Tibial artery (tissue), 4 donors: ENCODE measurements around the gene MGST2.

ENCODE experiments used
- DNase-seq, 2 donors: peaks; one replicate each; pipeline ENCODE4 v3.0.0-alpha.2; 2019
- H3K27ac ChIP-seq, 2 donors: fragments of 200-600 bp; sonication (generic) in 1 of 2; 1 replicate in 1 of 2; 2 replicates in 1 of 2; pipeline ENCODE4 v1.5.1; 2018 to 2019; ENCODE audit warnings: mild to moderate bottlenecking in 1 of 2
- H3K27me3 ChIP-seq, 2 donors: fragments of 200-600 bp; sonication (generic) in 1 of 2; one replicate each; pipeline versions ENCODE4 v1.5.1 to v1.6.0; 2016 to 2019
- H3K36me3 ChIP-seq, 3 donors: fragments of 200-600 bp; sonication (generic) in 2 of 3; one replicate each; pipeline ENCODE4 v1.5.1; 2016 to 2019; ENCODE audit warnings: mild to moderate bottlenecking in 2 of 3
- H3K4me1 ChIP-seq, 4 donors: fragments of 200-600 bp; sonication (generic) in 2 of 4; 1 replicate in 3 of 4; 2 replicates in 1 of 4; pipeline ENCODE4 v1.5.1; 2016 to 2019
- H3K4me3 ChIP-seq, 2 donors: fragments of 200-600 bp; sonication (generic) in 1 of 2; 1 replicate in 1 of 2; 2 replicates in 1 of 2; pipeline ENCODE4 v1.5.1; 2018 to 2019; ENCODE audit warnings: mild to moderate bottlenecking in 2 of 2
- H3K9me3 ChIP-seq, 3 donors: fragments of 200-600 bp; sonication (generic) in 1 of 3; one replicate each; pipeline ENCODE4 v1.5.1; 2016 to 2019
- CTCF ChIP-seq, 2 experiments: fragments of 200-600 bp in 1 of 2; fragments of 450-650 bp in 1 of 2; IDR thresholded peaks; one replicate each; pipeline ENCODE4 v1.5.1; 2017 to 2019; ENCODE audit warnings: antibody characterized with exemption in 2 of 2, mild to moderate bottlenecking in 1 of 2, moderate library complexity in 1 of 2
- intact Hi-C: fragments of 100-400 bp; cut with DNase I; formaldehyde crosslinking; loops from one replicate; pipeline ENCODE4 v1.15.0; 2023; ENCODE audit warnings: low total_unique reads

Gene MGST2

GRCh38 chr4:139720806-139721205 lies 55.2 kb downstream of the MGST2 start:
- no peaks in the 10 kb centered on the region for H3K9me3 ChIP-seq
- H3K27me3 ChIP-seq = no peaks in the 10 kb centered on the region
- no peak for TF ChIP-seq CTCF (IDR thresholded peaks at IDR 0.05)
- intact Hi-C loops = no loop called here
- H3K27ac ChIP-seq = no peak overlapping the region
- H3K36me3 ChIP-seq = peaks cover 10 to 39% (median 36%) of the 10 kb centered on the region in 3 donors
- H3K4me3 ChIP-seq = no peak overlapping the region
- no peak for DNase-seq
- peaks cover 0 to 2% (median 0%) of the 10 kb centered on the region in 4 donors for H3K4me1 ChIP-seq

GRCh38 chr4:139721789-139722188 lies 56.2 kb downstream of the MGST2 start:
- no peaks in the 10 kb centered on the region for H3K9me3 ChIP-seq
- intact Hi-C loops = no loop called here
- no peak overlapping the region for H3K4me3 ChIP-seq
- DNase-seq = no peak
- H3K36me3 ChIP-seq = peaks cover 10 to 41% (median 39%) of the 10 kb centered on the region in 3 donors
- no peak overlapping the region for H3K27ac ChIP-seq
- H3K27me3 ChIP-seq = no peaks in the 10 kb centered on the region
- no peaks in the 10 kb centered on the region for H3K4me1 ChIP-seq
- no peak for TF ChIP-seq CTCF (IDR thresholded peaks at IDR 0.05)

- H3K27ac ChIP-seq = no peak overlapping the region
- no peak for TF ChIP-seq CTCF (IDR thresholded peaks at IDR 0.05)
- H3K27me3 ChIP-seq = no peaks in the 10 kb centered on the region
- H3K36me3 ChIP-seq = peaks cover 0 to 23% (median 15%) of the 10 kb centered on the region in 3 donors
- no peak for DNase-seq
- no peak overlapping the region for H3K4me3 ChIP-seq
- intact Hi-C loops = no loop called here
- no peaks in the 10 kb centered on the region for H3K9me3 ChIP-seq
- H3K4me1 ChIP-seq = no peaks in the 10 kb centered on the region
Measured at GRCh38 chr4:139725236-139725635, 59.6 kb downstream of the MGST2 start.

GRCh38 chr4:139726615-139727014 lies 61.0 kb downstream of the MGST2 start:
- Histone ChIP-seq H3K4me3 (no peak overlapping the region), H3K36me3 (peaks cover 0 to 23% (median 15%) of the 10 kb centered on the region in 3 donors), H3K27ac (no peak overlapping the region), H3K27me3 (no peaks in the 10 kb centered on the region), H3K4me1 (no peaks in the 10 kb centered on the region), H3K9me3 (no peaks in the 10 kb centered on the region)
- intact Hi-C loops = no loop called here
- DNase-seq = no peak
- TF ChIP-seq CTCF (IDR thresholded peaks at IDR 0.05) = no peak

- no peak for DNase-seq
- intact Hi-C loops = no loop called here
- Histone ChIP-seq H3K9me3 (no peaks in the 10 kb centered on the region), H3K36me3 (peaks cover 0 to 23% (median 15%) of the 10 kb centered on the region in 3 donors), H3K4me3 (no peak overlapping the region), H3K27ac (no peak overlapping the region), H3K27me3 (no peaks in the 10 kb centered on the region), H3K4me1 (no peaks in the 10 kb centered on the region)
- no peak for TF ChIP-seq CTCF (IDR thresholded peaks at IDR 0.05)
Measured at GRCh38 chr4:139728146-139728545, 62.5 kb downstream of the MGST2 start.

- no peak overlapping the region for H3K27ac ChIP-seq
- H3K4me3 ChIP-seq = no peak overlapping the region
- peaks cover 0 to 23% (median 15%) of the 10 kb centered on the region in 3 donors for H3K36me3 ChIP-seq
- H3K4me1 ChIP-seq = peaks cover 0 to 3% (median 1%) of the 10 kb centered on the region in 4 donors
- no peak for DNase-seq
- no peaks in the 10 kb centered on the region for H3K9me3 ChIP-seq
- intact Hi-C loops = no loop called here
- no peak for TF ChIP-seq CTCF (IDR thresholded peaks at IDR 0.05)
- no peaks in the 10 kb centered on the region for H3K27me3 ChIP-seq
Measured at GRCh38 chr4:139728840-139729239, 63.2 kb downstream of the MGST2 start.
